H1 (cell line): Measurements from ENCODE around the gene OR51A4. TPM values are rescaled to one million over a fixed set of nuclear protein-coding genes. Genes with fewer than 3 reads are reported as not detected.
"Not testable (repeated sequence)": the region's sequence is repeated elsewhere in the genome, so short reads cannot be mapped to it uniquely, and the experiment has no call there.

Source experiments
- CTCF ChIA-PET: fragments of 300-600 bp; sonication (Branson Sonifier 250); formaldehyde crosslinking; loops from one replicate; lab custom pipeline; 2021; ENCODE audit not compliant: partially characterized antibody; lab: Charles Lee
- POLR2A ChIA-PET: fragments of 300-600 bp; sonication (Branson Sonifier 250); formaldehyde crosslinking; loops from one replicate; lab custom pipeline; 2021; ENCODE audit warnings: inconsistent platforms; ENCODE audit not compliant: partially characterized antibody; lab: Charles Lee
- DNase-seq, 2 experiments: peaks; one replicate each; pipeline versions ENCODE4 v3.0.0 to v3.0.0-alpha.2; 2010 to 2022; ENCODE audit warnings: low spot score in 2 of 2, low read depth in 1 of 2, mixed read lengths in 1 of 2
- FAIRE-seq: peaks from 2 replicates; lab custom pipeline; 2011; peaks lifted over from hg19 to GRCh38; lab: Jason Lieb, UNC
- H2AFZ ChIP-seq: 2 replicates; pipeline ENCODE4 v1.8.1; 2012; ENCODE audit warnings: low read length, inconsistent platforms
- H2AK5ac ChIP-seq: 2 replicates; pipeline ENCODE4 v1.6.1; 2013; ENCODE audit warnings: low read depth, low read length
- H2BK120ac ChIP-seq: replicated peaks from 2 replicates; pipeline ENCODE3; 2013; ENCODE audit warnings: low read depth, low read length, inconsistent platforms
- H2BK12ac ChIP-seq: 2 replicates; pipeline ENCODE4 v1.6.1; 2013; ENCODE audit warnings: low read depth, low read length
- H2BK15ac ChIP-seq: 2 replicates; pipeline ENCODE4 v1.6.1; 2013; ENCODE audit warnings: low read length
- H2BK20ac ChIP-seq: 2 replicates; pipeline ENCODE4 v1.6.1; 2013; ENCODE audit warnings: low read length
- H2BK5ac ChIP-seq: 2 replicates; pipeline ENCODE4 v1.6.1; 2013; ENCODE audit warnings: low read depth, low read length
- H3K14ac ChIP-seq: 2 replicates; pipeline ENCODE4 v1.6.1; 2013; ENCODE audit warnings: inconsistent platforms; ENCODE audit not compliant: insufficient read length
- H3K18ac ChIP-seq: 2 replicates; pipeline ENCODE4 v1.6.1; 2013; ENCODE audit warnings: low read length; ENCODE audit errors: extremely low read depth
- H3K23ac ChIP-seq: 2 replicates; pipeline ENCODE4 v1.6.1; 2013; ENCODE audit warnings: inconsistent platforms; ENCODE audit not compliant: insufficient read length
- H3K23me2 ChIP-seq: 2 replicates; pipeline ENCODE4 v1.6.1; 2013; ENCODE audit warnings: low read depth, low read length
- H3K27ac ChIP-seq: 2 replicates; pipeline ENCODE4 v1.6.1; 2011; ENCODE audit warnings: low read depth, low read length, inconsistent platforms
- H3K27me3 ChIP-seq, 4 experiments: replicated peaks in 1 of 4; 1 replicate in 1 of 4; 2 replicates in 3 of 4; pipeline versions ENCODE4 v1.6.1 to v1.8.1; 2011 to 2013; ENCODE audit warnings: low read length in 3 of 4, mild to moderate bottlenecking in 3 of 4, inconsistent platforms in 2 of 4, mixed read lengths in 2 of 4, moderate library complexity in 1 of 4; ENCODE audit not compliant: control insufficient read depth in 3 of 4, insufficient read depth in 3 of 4; ENCODE audit errors: extremely low read depth in 1 of 4
- H3K36me3 ChIP-seq, 4 experiments: 2 replicates each; pipeline versions ENCODE4 v1.6.1 to v1.8.1; 2011 to 2013; ENCODE audit warnings: mild to moderate bottlenecking in 4 of 4, low read length in 3 of 4, moderate library complexity in 2 of 4, control low read depth in 1 of 4, inconsistent platforms in 1 of 4; ENCODE audit not compliant: insufficient read depth in 4 of 4, control insufficient read depth in 2 of 4
- H3K4ac ChIP-seq: replicated peaks from 2 replicates; pipeline ENCODE3; 2013; ENCODE audit warnings: low read length, low read depth, mixed read lengths, inconsistent platforms; ENCODE audit not compliant: insufficient read length
- H3K4me1 ChIP-seq, 4 experiments: replicated peaks in 1 of 4; 1 replicate in 1 of 4; 2 replicates in 3 of 4; pipeline versions ENCODE4 v1.6.1 to v1.8.1; 2011 to 2013; ENCODE audit warnings: low read length in 3 of 4, inconsistent platforms in 2 of 4, mixed read lengths in 1 of 4; ENCODE audit not compliant: insufficient read depth in 4 of 4, control insufficient read depth in 3 of 4
- H3K4me2 ChIP-seq, 2 experiments: 2 replicates each; pipeline versions ENCODE4 v1.6.1 to v1.8.1; 2011 to 2013; ENCODE audit warnings: low read depth in 2 of 2, low read length in 2 of 2, control low read depth in 1 of 2, inconsistent platforms in 1 of 2, mild to moderate bottlenecking in 1 of 2; ENCODE audit not compliant: insufficient read depth in 1 of 2
- H3K4me3 ChIP-seq, 4 experiments: fragments of 200-600, 300-600 bp in 1 of 4; sonication (generic), shearing (Covaris generic), sonication (Bioruptor Twin) in 1 of 4; 2 replicates each; pipeline versions ENCODE4 v1.5.1 to v1.8.1; 2011 to 2016; ENCODE audit warnings: low read length in 4 of 4, low read depth in 3 of 4, control low read depth in 2 of 4, inconsistent platforms in 2 of 4, mild to moderate bottlenecking in 2 of 4, mixed read lengths in 1 of 4, moderate library complexity in 1 of 4; ENCODE audit not compliant: insufficient read depth in 2 of 4; ENCODE audit errors: extremely low read depth in 1 of 4
- H3K56ac ChIP-seq: replicated peaks from 2 replicates; pipeline ENCODE3; 2013; ENCODE audit warnings: low read depth, mild to moderate bottlenecking, mixed read lengths, low read length, inconsistent platforms; ENCODE audit not compliant: insufficient read length
- H3K79me1 ChIP-seq: 2 replicates; pipeline ENCODE4 v1.6.1; 2013; ENCODE audit warnings: low read depth, low read length, control low read depth
- H3K79me2 ChIP-seq, 2 experiments: 2 replicates each; pipeline versions ENCODE4 v1.6.1 to v1.8.1; 2012 to 2013; ENCODE audit warnings: low read length in 2 of 2, mild to moderate bottlenecking in 2 of 2, inconsistent platforms in 1 of 2; ENCODE audit not compliant: insufficient read depth in 2 of 2, control insufficient read depth in 1 of 2
- H3K9ac ChIP-seq, 4 experiments: replicated peaks in 1 of 4; 1 replicate in 1 of 4; 2 replicates in 3 of 4; pipeline versions ENCODE4 v1.6.1 to v1.8.1; 2011 to 2013; ENCODE audit warnings: low read depth in 3 of 4, low read length in 3 of 4, control low read depth in 2 of 4, mild to moderate bottlenecking in 2 of 4, moderate library complexity in 2 of 4, inconsistent platforms in 1 of 4; ENCODE audit errors: extremely low read depth in 1 of 4
- H3K9me3 ChIP-seq, 2 experiments: 2 replicates each; pipeline versions ENCODE4 v1.6.1 to v1.8.1; 2012 to 2013; ENCODE audit warnings: mild to moderate bottlenecking in 2 of 2, moderate library complexity in 2 of 2, control low read depth in 1 of 2, inconsistent platforms in 1 of 2, low read depth in 1 of 2, low read length in 1 of 2, mixed read lengths in 1 of 2; ENCODE audit not compliant: insufficient read depth in 2 of 2
- H4K20me1 ChIP-seq, 2 experiments: replicated peaks in 1 of 2; 2 replicates each; pipeline versions ENCODE3 to v1.8.1; 2011 to 2013; ENCODE audit warnings: inconsistent platforms in 2 of 2, low read length in 2 of 2, mild to moderate bottlenecking in 1 of 2; ENCODE audit not compliant: insufficient read depth in 2 of 2, control insufficient read depth in 1 of 2
- H4K5ac ChIP-seq: 2 replicates; pipeline ENCODE4 v1.6.1; 2013; ENCODE audit warnings: low read length, low read depth, mixed read lengths, inconsistent platforms; ENCODE audit not compliant: insufficient read length
- H4K8ac ChIP-seq: 2 replicates; pipeline ENCODE4 v1.8.0; 2013; ENCODE audit warnings: mild to moderate bottlenecking, moderate library complexity, low read length, inconsistent platforms; ENCODE audit not compliant: insufficient read depth; ENCODE audit errors: extremely low read depth
- H4K91ac ChIP-seq: replicated peaks from 2 replicates; pipeline ENCODE3; 2013; ENCODE audit warnings: low read length, mixed read lengths, inconsistent platforms; ENCODE audit not compliant: insufficient read length
- WGBS, 2 experiments: shearing (Covaris generic) in 1 of 2; methylation state at CpG; one replicate each; pipeline versions ENCODE4 v1.1.6 to v1.1.7; 2013 to 2015; ENCODE audit warnings: low lambda C conversion rate in 2 of 2, mixed read lengths in 2 of 2, inconsistent platforms in 1 of 2, low coverage in 1 of 2, missing lambda C conversion rate in 1 of 2; ENCODE audit not compliant: insufficient replicate concordance in 2 of 2, insufficient coverage in 1 of 2, insufficient read length in 1 of 2; ENCODE audit errors: extremely low coverage in 1 of 2, missing lambda C conversion rate in 1 of 2; 5-methylcytosine and 5-hydroxymethylcytosine counted together
- polyA plus RNA-seq, 7 experiments: library from polyadenylated mRNA; depleted of rRNA in 3 of 7; stranded (reverse) in 5 of 7; unstranded in 2 of 7; fragments of >200 nt in 5 of 7; fragments of 200-250 nt in 2 of 7; gene quantifications; 1 replicate in 5 of 7; 2 replicates in 1 of 7; 4 replicates in 1 of 7; pipeline versions ENCODE4 v1.2.1 to v1.2.3, GENCODE V29; 2011 to 2013; ENCODE audit warnings: missing spikeins in 2 of 7, mixed read lengths in 2 of 7
- total RNA-seq: library from RNA; stranded (reverse); fragmentation: NEBNext Ultra II Directional; extraction: Animal tissue kit (Norgen Biotek cat#: 25700); gene quantifications from 2 replicates; pipeline ENCODE4 v1.2.1, GENCODE V29; 2021

Gene OR51A4
- total and polyA plus RNA-seq, 2 of the 8 experiments (the other 6 are each of a cell fraction or from before 2014, with no cell fraction given): not detected

DNA sequence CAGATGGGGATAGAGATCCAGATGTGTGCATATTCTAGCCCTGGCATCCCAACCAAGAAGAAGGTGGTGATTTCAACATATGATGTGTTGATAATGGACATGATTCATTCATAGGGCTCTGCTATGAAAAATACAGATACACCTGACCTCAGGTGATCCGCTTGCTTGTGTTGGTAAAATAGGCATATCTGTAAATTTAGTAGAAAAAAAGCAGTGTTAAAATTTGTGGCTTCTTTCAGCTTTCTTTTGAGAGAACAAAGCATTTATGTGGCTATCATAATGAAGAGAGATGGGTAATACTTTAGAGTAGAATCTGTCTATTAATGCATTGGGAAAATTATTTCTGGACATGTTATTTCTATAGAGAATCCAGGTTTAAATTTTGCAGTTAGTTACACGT, 8.2 kb upstream of the OR51A4 start, which contains the start of gene OR51A2:
OR51A2 (minus strand) TSS at position 101 of the 400 bp plus-strand sequence; CDS start at position 101, 0 bp downstream.
- H2AK5ac ChIP-seq, H3K4ac ChIP-seq, H3K79me2 ChIP-seq, H3K27me3 ChIP-seq, H3K36me3 ChIP-seq, H2BK12ac ChIP-seq, H2BK120ac ChIP-seq, H4K8ac ChIP-seq, H4K5ac ChIP-seq, H3K23ac ChIP-seq, DNase-seq, H4K91ac ChIP-seq, H3K9ac ChIP-seq, CTCF ChIA-PET, H3K4me3 ChIP-seq, H3K27ac ChIP-seq, POLR2A ChIA-PET, H3K9me3 ChIP-seq, H2BK5ac ChIP-seq, H3K4me2 ChIP-seq, H2AFZ ChIP-seq, FAIRE-seq, H3K23me2 ChIP-seq, H3K14ac ChIP-seq, H3K18ac ChIP-seq, H2BK20ac ChIP-seq, H3K4me1 ChIP-seq, H2BK15ac ChIP-seq, H3K56ac ChIP-seq, H3K79me1 ChIP-seq, H4K20me1 ChIP-seq: not testable (repeated sequence)
- WGBS, 2 experiments: 92% methylated on average over 2 of the region's 2 CpGs; no CpG with 5 or more reads in 1 of the 2 experiments
